PC-9 (cell line): ENCODE measurements around the gene DAB2. TPM values are rescaled to one million over a fixed set of nuclear protein-coding genes. Genes with fewer than 3 reads are reported as not detected.

Source experiments
- BruUV-seq: library from RNA; stranded (reverse); fragments of 400-500 nt; replicated peaks from 2 replicates; lab custom pipeline; 2021; lab: Mats Ljungman, UMichigan
- CTCF ChIA-PET: fragments of 300-600 bp; sonication (Branson Sonifier 250); formaldehyde crosslinking; loops from one replicate; lab custom pipeline; 2022; ENCODE audit warnings: antibody characterized with exemption; lab: Charles Lee
- POLR2A ChIA-PET: fragments of 300-600 bp; sonication (Branson Sonifier 250); formaldehyde crosslinking; loops from one replicate; lab custom pipeline; 2022; ENCODE audit warnings: antibody characterized with exemption; ENCODE audit not compliant: unreplicated experiment; lab: Charles Lee
- DNase-seq, 2 experiments: peaks; one replicate each; pipeline versions ENCODE4 v3.0.0 to v3.0.0-alpha.2; 2015 to 2022; ENCODE audit warnings: mixed read lengths in 1 of 2
- H2AFZ ChIP-seq: fragments of 200-600 bp; sonication (generic); 2 replicates; pipeline ENCODE4 v1.8.1; 2017; ENCODE audit warnings: antibody characterized with exemption
- H3F3A ChIP-seq: fragments of 200-600 bp; sonication (generic); 2 replicates; pipeline ENCODE4 v1.8.1; 2017; ENCODE audit warnings: antibody characterized with exemption, mild to moderate bottlenecking, low read depth; ENCODE audit not compliant: insufficient read depth
- H3K27ac ChIP-seq: fragments of 200-600 bp; sonication (generic); 2 replicates; pipeline ENCODE4 v1.6.1; 2016; ENCODE audit warnings: mixed run types
- H3K27me3 ChIP-seq: fragments of 200-600 bp; sonication (generic); 2 replicates; pipeline ENCODE4 v1.6.1; 2016; ENCODE audit warnings: low read depth, mixed run types; ENCODE audit not compliant: insufficient read depth
- H3K36me3 ChIP-seq: fragments of 200-600 bp; sonication (generic); 2 replicates; pipeline ENCODE4 v1.6.1; 2016; ENCODE audit warnings: low read depth, mixed run types
- H3K4me1 ChIP-seq: fragments of 200-600 bp; sonication (generic); replicated peaks from 2 replicates; pipeline ENCODE4 v1.6.1; 2016; ENCODE audit warnings: mixed run types; ENCODE audit not compliant: insufficient read depth
- H3K4me2 ChIP-seq: fragments of 200-600 bp; sonication (generic); 2 replicates; pipeline ENCODE4 v1.6.1; 2017; ENCODE audit warnings: mixed run types
- H3K4me3 ChIP-seq: fragments of 200-600 bp; sonication (generic); 2 replicates; pipeline ENCODE4 v1.6.1; 2016; ENCODE audit warnings: mixed run types
- H3K79me2 ChIP-seq: fragments of 200-600 bp; sonication (generic); 2 replicates; pipeline ENCODE4 v1.6.1; 2017; ENCODE audit warnings: low read depth, mixed run types
- H3K9me2 ChIP-seq: fragments of 200-600 bp; sonication (generic); 2 replicates; pipeline ENCODE4 v1.8.1; 2017; ENCODE audit warnings: mild to moderate bottlenecking; ENCODE audit not compliant: insufficient read depth
- H3K9me3 ChIP-seq: fragments of 200-600 bp; sonication (generic); 2 replicates; pipeline ENCODE4 v1.8.1; 2016; ENCODE audit warnings: low read depth; ENCODE audit not compliant: insufficient read depth
- H4K20me1 ChIP-seq: fragments of 200-600 bp; sonication (generic); 2 replicates; pipeline ENCODE4 v1.8.1; 2017; ENCODE audit not compliant: insufficient read depth
- EZH2 ChIP-seq: fragments of 200-600 bp; sonication (generic); IDR thresholded peaks from 2 replicates; pipeline ENCODE4 v1.8.0; 2017; ENCODE audit warnings: antibody characterized with exemption, low read depth
- intact Hi-C: fragments of 100-400 bp; cut with micrococcal nuclease; formaldehyde crosslinking; loops from one replicate; pipeline ENCODE4 v1.10.0; 2022; ENCODE audit not compliant: unreplicated experiment
- total RNA-seq: library from RNA; stranded (reverse); gene quantifications from 2 replicates; pipeline ENCODE4 v1.2.3, GENCODE V29; 2021
- TF ChIP-seq, protein P1 (sequence below): fragments of 200-600 bp; sonication (generic); conservative IDR thresholded peaks from 2 replicates; pipeline ENCODE4 v1.6.1; 2017; ENCODE audit warnings: mixed run types, antibody characterized with exemption, mild to moderate bottlenecking, moderate library complexity

The DAB2 gene
- total RNA-seq, 1 experiment from 2014 or later: 21.0 TPM

DNA sequence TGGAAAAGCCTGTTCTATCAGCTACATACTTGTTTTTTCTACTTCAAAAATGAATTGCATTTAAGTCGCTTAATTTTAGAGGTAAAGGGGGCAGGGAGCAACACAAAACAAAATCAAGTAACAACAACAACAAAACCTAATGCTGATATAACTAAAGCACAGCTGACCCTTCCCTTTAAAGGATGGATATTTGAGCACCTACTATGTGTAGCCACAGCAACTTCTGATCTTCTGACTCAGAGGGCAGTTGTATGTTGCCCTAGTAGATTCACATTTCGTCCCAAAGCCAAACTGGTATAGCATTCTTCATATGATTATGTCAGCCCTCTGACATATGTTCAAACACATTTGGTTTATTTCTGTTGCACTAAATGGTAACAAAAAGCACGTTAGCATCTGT lies 6.8 kb downstream of the DAB2 start:
- ChIA-PET CTCF (interaction anchor here (1.1 kb wide), 1 partner anchor 42 kb away, joined by 3 read pairs; no protein-coding TSS in a partner anchor), POLR2A (no interaction called here)
- Histone ChIP-seq H3K36me3 (no peaks in the 10 kb centered on the region), H3K9me2 (no peaks in the 10 kb centered on the region), H3K27ac (no peak overlapping the region), H3K9me3 (no peaks in the 10 kb centered on the region), H3K27me3 (no peaks in the 10 kb centered on the region), H3K4me3 (no peak overlapping the region), H2AFZ (no peak overlapping the region), H3K4me1 (peaks cover 16% of the 10 kb centered on the region), H3K79me2 (no peaks in the 10 kb centered on the region), H3K4me2 (no peak overlapping the region), H4K20me1 (no peaks in the 10 kb centered on the region), H3F3A (no peaks in the 10 kb centered on the region)
- TF ChIP-seq, protein P1, sequence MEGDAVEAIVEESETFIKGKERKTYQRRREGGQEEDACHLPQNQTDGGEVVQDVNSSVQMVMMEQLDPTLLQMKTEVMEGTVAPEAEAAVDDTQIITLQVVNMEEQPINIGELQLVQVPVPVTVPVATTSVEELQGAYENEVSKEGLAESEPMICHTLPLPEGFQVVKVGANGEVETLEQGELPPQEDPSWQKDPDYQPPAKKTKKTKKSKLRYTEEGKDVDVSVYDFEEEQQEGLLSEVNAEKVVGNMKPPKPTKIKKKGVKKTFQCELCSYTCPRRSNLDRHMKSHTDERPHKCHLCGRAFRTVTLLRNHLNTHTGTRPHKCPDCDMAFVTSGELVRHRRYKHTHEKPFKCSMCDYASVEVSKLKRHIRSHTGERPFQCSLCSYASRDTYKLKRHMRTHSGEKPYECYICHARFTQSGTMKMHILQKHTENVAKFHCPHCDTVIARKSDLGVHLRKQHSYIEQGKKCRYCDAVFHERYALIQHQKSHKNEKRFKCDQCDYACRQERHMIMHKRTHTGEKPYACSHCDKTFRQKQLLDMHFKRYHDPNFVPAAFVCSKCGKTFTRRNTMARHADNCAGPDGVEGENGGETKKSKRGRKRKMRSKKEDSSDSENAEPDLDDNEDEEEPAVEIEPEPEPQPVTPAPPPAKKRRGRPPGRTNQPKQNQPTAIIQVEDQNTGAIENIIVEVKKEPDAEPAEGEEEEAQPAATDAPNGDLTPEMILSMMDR: no peak
- TF ChIP-seq EZH2: no peak
- intact Hi-C loops: no loop called here
- BruUV-seq: no TSS peak
- no peak for DNase-seq

DNA sequence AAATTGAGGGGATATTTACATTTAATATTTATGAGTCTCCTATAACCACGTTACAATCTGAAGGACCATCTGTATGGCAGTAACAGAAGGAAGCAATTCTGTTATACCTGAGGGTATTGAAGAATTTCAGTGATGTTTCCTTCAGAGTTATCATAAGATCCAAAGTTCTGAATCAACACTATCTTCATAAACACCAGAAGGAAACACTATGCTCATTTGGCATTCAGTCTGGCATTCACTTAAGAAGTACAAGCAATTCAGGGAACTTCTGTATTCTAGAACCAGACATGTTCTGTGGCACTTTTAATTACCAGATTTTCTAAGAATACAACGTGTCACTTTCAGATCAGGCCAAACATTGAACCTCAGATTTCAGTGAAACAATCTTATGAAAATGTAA lies 9.6 kb downstream of the DAB2 start:
- H4K20me1 ChIP-seq: no peaks in the 10 kb centered on the region
- TF ChIP-seq, protein P1: no peak
- TF ChIP-seq EZH2: no peak
- H3K4me2 ChIP-seq: no peak overlapping the region
- POLR2A ChIA-PET: no interaction called here
- no peak for DNase-seq
- H3K9me3 ChIP-seq: no peaks in the 10 kb centered on the region
- no peak overlapping the region for H3K4me3 ChIP-seq
- peaks cover 12% of the 10 kb centered on the region for H3F3A ChIP-seq
- CTCF ChIA-PET: interaction anchor here (1.0 kb wide), 1 partner anchor 8 kb away, joined by 4 read pairs; no protein-coding TSS in a partner anchor
- no peak overlapping the region for H3K27ac ChIP-seq
- no TSS peak for BruUV-seq
- H3K9me2 ChIP-seq: no peaks in the 10 kb centered on the region
- no peaks in the 10 kb centered on the region for H3K79me2 ChIP-seq
- no peak overlapping the region for H2AFZ ChIP-seq
- no peaks in the 10 kb centered on the region for H3K27me3 ChIP-seq
- peaks cover 17% of the 10 kb centered on the region for H3K4me1 ChIP-seq
- intact Hi-C loops: no loop called here
- no peaks in the 10 kb centered on the region for H3K36me3 ChIP-seq

DNA sequence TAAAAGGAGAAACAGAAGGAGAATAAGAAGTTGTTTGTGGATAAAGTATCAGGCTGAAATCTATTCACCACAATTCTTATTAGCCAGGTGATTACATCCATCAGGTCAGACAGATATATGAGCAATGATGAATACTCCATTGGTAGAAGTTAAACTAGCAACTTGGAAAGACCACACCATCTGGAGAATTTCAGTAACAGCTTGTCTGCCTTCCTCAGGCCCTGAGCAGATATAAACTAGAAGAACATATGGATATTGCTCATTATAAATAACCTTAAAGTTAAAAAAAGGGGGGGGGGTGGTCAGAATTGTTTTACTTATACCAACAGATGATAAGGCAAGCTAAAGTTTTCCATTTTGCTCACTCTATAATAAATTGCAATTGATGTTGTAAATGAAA lies 10.4 kb downstream of the DAB2 start:
- ChIA-PET CTCF (interaction anchor here (1.0 kb wide), 1 partner anchor 9 kb away, joined by 4 read pairs; no protein-coding TSS in a partner anchor), POLR2A (interaction anchor here (0.6 kb wide), 1 partner anchor 13 kb away, joined by 4 read pairs; no protein-coding TSS in a partner anchor)
- TF ChIP-seq, protein P1: no peak
- TF ChIP-seq EZH2: no peak
- Histone ChIP-seq H3K27me3 (no peaks in the 10 kb centered on the region), H3K9me3 (no peaks in the 10 kb centered on the region), H3F3A (peaks cover 12% of the 10 kb centered on the region), H3K4me1 (peaks cover 17% of the 10 kb centered on the region), H3K4me3 (no peak overlapping the region), H2AFZ (no peak overlapping the region), H3K27ac (no peak overlapping the region), H3K36me3 (no peaks in the 10 kb centered on the region), H3K9me2 (no peaks in the 10 kb centered on the region), H3K79me2 (no peaks in the 10 kb centered on the region), H4K20me1 (no peaks in the 10 kb centered on the region), H3K4me2 (no peak overlapping the region)
- BruUV-seq: no TSS peak
- intact Hi-C loops: no loop called here
- DNase-seq: no peak
